Measurements from ENCODE around the gene RAB8A.

- no peak for TF ChIP-seq CTCF (IDR thresholded peaks at IDR 0.05)
- no peak for TF ChIP-seq POLR2A (IDR thresholded peaks at IDR 0.05)
Observed at GRCh38 chr19:16112778-16113177, 1.1 kb downstream of the RAB8A start.

All from adrenal gland (tissue), 5 donors.